GM23338 (cell line): ENCODE data around the gene KIRREL3.

Experiments
- CTCF ChIP-seq, 2 experiments: fragments of 200-600 bp in 1 of 2; sonication (generic) in 1 of 2; conservative IDR thresholded peaks; 2 replicates each; pipeline versions ENCODE4 v1.5.1 to v1.6.1; 2016 to 2017; ENCODE audit warnings: antibody characterized with exemption in 2 of 2, low read depth in 2 of 2, mild to moderate bottlenecking in 2 of 2, moderate library complexity in 1 of 2
- EZH2 ChIP-seq: fragments of 200-600 bp; sonication (generic); IDR thresholded peaks from one replicate; pipeline ENCODE4 v1.8.0; 2017; ENCODE audit warnings: antibody characterized with exemption, mild to moderate bottlenecking, low read depth; ENCODE audit not compliant: unreplicated experiment
- EZH2phosphoT487 ChIP-seq: fragments of 200-600 bp; sonication (generic); IDR thresholded peaks from one replicate; pipeline ENCODE4 v1.8.1; 2018; ENCODE audit warnings: antibody characterized with exemption; ENCODE audit not compliant: unreplicated experiment
- JUNB ChIP-seq: IDR thresholded peaks from one replicate; pipeline ENCODE4 v1.6.1; 2016; ENCODE audit warnings: antibody characterized with exemption; ENCODE audit not compliant: unreplicated experiment
- ZNF114 ChIP-seq: fragments of 250-450 bp; sonication (Bioruptor Pico); IDR thresholded peaks from 2 replicates; pipeline ENCODE4 v1.5.0; 2020; ENCODE audit warnings: mild to moderate bottlenecking, moderate library complexity

- no peak for TF ChIP-seq CTCF (conservative IDR thresholded peaks at IDR 0.05; ENCODE audit: low read depth in 2 of 2)
- TF ChIP-seq JUNB, result no peak
- TF ChIP-seq EZH2phosphoT487, result no peak
- TF ChIP-seq ZNF114, result no peak
- no peak for TF ChIP-seq EZH2
These were observed 519.3 kb downstream of the KIRREL3 start for GRCh38 chr11:126481303-126481680.
